ENCODE measurements around the gene SPATA21.

DNA sequence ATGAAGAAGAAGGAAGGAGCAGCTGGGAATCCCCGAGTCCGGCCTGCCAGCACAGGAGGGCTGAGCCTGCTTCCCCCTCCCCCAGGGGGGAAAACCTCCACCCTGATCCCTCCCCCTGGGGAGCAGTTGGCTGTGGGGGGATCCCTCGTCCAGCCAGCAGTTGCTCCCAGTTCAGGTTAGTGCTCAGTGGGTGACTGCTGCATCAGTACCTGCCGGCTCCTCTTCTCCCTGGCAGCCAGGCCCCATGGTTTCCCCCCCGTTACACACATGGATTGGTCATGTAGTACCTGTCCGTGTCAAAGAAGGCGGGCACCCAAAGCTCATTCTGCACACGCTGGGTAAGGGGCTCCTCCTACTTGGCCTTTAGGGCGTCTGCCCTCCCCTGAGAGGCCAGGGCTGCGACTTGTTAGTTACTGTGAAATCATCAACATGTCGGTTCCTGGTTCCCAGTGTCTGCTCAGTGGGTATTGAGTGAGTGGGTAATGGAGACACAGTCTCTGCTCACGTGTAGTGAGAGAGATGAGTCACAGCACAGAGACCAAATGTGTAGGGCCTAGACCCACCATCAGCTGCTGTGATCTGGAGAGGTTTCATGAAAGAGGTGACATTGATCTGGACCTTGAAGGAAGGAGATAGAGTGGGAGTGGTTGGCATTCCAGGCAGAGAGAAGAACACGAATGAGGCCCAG, 14.8 kb upstream of the SPATA21 start:
- TF ChIP-seq, protein P1, sequence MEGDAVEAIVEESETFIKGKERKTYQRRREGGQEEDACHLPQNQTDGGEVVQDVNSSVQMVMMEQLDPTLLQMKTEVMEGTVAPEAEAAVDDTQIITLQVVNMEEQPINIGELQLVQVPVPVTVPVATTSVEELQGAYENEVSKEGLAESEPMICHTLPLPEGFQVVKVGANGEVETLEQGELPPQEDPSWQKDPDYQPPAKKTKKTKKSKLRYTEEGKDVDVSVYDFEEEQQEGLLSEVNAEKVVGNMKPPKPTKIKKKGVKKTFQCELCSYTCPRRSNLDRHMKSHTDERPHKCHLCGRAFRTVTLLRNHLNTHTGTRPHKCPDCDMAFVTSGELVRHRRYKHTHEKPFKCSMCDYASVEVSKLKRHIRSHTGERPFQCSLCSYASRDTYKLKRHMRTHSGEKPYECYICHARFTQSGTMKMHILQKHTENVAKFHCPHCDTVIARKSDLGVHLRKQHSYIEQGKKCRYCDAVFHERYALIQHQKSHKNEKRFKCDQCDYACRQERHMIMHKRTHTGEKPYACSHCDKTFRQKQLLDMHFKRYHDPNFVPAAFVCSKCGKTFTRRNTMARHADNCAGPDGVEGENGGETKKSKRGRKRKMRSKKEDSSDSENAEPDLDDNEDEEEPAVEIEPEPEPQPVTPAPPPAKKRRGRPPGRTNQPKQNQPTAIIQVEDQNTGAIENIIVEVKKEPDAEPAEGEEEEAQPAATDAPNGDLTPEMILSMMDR (IDR thresholded peaks at IDR 0.05), result no peak
- TF ChIP-seq ZFX (IDR thresholded peaks at IDR 0.05; ENCODE audit: borderline replicate concordance), result no peak

Data from 22Rv1 (cell line).